GM21423 (cell line): ENCODE data around the gene VEZF1.

ENCODE experiments used
- ATAC-seq: cut with Tn5 transposase; IDR thresholded peaks from one replicate; pipeline ENCODE4 v1.9.1; 2021; ENCODE audit warnings: mild to moderate bottlenecking, moderate library complexity; ENCODE audit not compliant: unreplicated experiment

The VEZF1 gene, protein sequence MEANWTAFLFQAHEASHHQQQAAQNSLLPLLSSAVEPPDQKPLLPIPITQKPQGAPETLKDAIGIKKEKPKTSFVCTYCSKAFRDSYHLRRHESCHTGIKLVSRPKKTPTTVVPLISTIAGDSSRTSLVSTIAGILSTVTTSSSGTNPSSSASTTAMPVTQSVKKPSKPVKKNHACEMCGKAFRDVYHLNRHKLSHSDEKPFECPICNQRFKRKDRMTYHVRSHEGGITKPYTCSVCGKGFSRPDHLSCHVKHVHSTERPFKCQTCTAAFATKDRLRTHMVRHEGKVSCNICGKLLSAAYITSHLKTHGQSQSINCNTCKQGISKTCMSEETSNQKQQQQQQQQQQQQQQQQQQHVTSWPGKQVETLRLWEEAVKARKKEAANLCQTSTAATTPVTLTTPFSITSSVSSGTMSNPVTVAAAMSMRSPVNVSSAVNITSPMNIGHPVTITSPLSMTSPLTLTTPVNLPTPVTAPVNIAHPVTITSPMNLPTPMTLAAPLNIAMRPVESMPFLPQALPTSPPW

GRCh38 chr17:57987581-57988300, at the start of gene VEZF1:
VEZF1 (minus strand) TSS chr17:57988254; CDS start chr17:57988111, 143 bp downstream.
- peak; percentile 71 for ATAC-seq

DNA sequence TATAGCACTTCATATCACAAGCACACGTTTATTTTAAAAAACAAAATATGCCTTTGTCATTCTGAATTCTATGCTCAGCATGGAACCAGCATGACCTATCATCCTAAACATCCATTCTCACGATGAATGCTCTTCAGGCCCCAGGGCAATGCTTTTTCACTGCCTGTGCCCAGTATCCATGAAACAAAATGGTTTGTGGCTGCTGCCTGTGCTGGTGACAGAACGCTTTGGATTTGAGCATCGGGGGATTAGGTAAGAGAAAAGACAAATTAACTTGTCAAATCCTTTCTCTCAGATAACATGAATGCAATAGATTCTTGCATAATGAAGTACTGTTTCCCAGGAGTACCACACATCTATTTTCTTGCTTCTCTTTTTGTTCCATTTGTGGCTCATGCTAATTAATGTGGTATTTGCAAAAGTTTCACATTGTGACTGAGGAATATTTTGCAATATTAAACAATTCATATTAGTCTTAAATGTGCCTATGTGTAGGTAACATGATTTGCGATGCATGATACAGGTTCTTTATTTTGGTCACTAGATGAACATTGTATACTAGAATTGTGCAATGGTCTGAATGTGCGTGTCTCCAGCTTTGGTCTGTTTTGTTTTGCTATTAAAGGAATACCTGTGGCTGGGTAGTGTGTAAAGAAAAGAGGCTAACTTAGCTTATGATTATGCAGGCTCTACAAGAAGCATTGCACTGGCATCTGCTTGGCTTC, 44.8 kb upstream of the VEZF1 start:
- no peak for ATAC-seq

DNA sequence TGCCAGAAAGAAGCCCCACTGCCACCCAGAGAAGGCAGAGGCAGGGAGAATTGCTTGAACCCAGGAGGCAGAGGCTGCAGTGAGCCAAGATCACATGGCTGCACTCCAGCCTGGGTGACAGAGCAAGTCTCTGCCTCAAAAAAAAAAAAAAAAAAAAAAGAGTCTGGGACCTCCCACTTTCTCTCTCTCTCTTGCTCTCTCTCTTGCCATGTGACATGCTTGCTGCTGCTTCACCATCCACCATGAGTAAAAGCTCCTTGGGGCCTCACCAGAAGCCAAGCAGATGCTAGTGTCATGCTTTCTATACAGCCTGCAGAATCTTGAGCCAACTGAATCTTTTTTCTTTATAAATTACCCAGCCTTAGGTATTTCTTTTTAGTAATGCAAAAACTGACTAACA, 40.5 kb upstream of the VEZF1 start:
- ATAC-seq: no peak

DNA sequence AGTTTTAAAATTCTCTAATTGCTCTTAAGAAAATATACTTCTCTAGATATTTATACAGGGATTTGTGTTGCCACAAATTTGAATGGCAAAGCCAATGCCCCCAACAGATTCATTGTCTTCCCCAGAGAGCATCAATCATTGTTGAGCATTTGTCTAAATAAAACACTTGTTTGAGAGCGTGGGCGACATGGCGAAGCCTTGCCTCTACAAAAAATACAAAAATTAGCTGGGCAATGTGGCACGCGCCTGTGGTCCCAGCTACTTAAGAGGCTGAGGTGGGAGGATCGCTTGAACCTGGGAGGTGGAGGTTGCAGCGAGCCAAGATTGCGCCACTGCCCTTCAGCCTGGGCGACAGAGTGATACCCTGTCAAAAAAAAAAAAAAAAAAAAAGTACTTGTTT, 32.3 kb upstream of the VEZF1 start:
- no peak for ATAC-seq

DNA sequence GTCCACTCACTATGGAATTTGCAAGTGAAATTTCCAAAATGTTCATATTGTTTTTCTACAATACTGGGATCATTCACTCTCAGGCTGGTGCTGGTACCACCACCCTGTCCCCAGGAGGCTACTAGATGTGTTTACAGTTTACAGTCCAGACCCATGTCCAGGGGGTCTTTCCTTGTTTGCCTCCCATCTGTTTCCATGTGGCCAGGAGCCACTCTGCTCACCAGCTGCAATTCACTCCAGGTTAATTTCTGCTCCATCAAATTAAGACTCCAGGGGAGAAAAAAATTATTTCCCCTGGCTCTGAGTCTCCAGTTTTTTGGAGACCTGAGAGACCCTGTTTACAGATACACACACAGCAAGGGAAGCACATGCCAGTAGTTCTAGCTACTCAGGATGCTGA, 31.5 kb upstream of the VEZF1 start:
- no peak for ATAC-seq

DNA sequence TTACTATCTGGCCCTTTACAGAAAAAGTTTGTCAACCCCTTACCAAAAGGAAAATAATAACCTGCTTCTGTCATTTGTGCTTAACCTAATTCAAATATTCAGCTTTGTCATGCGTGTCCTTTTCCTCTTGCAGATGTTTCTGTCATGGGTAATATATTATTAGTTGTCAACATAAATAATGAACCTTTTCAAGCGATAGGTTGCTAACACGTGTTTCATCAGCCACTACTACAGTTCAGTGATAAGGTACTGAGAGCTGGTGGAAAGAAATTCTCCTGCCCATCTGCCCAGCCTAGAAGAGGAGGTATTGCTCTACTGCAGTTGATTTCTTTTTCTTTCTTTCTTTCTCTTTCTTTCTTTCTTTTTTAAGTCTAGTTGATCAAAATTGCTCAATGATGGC, 31.0 kb upstream of the VEZF1 start:
- ATAC-seq: no peak

DNA sequence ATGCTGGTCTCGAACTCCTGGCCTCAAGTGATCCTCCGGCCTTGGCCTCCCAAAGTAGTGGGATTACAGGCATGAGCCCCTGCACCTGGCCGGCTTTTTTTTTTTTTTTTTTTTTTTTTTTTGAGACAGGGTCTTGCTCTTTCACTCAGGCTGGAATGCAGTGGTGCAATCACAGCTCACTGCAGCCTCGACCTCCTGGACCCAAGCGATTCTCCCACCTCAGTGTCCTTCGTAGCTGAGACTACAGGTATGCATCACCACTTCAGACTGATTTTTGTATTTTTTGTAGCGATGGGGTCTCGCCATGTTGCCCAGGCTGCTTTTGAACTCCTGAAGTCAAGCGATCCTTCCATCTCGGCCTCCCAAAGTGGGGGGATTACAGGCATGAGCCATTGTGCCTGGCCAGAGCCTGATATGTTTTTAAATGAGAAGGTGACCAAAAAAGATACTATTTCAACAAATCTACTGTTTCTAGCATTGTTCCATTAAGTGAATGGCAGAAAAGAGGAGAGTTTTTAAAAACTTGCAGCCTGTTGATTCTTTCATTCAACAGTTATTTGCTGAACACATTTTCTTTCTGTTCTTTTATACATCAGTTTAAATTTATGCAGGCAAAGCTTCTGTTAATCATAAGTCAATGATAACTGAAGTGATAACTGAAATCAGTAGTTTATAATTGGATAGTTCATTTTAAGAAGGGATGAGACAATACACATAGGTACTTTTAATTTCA, 22.2 kb upstream of the VEZF1 start:
- ATAC-seq: no peak

DNA sequence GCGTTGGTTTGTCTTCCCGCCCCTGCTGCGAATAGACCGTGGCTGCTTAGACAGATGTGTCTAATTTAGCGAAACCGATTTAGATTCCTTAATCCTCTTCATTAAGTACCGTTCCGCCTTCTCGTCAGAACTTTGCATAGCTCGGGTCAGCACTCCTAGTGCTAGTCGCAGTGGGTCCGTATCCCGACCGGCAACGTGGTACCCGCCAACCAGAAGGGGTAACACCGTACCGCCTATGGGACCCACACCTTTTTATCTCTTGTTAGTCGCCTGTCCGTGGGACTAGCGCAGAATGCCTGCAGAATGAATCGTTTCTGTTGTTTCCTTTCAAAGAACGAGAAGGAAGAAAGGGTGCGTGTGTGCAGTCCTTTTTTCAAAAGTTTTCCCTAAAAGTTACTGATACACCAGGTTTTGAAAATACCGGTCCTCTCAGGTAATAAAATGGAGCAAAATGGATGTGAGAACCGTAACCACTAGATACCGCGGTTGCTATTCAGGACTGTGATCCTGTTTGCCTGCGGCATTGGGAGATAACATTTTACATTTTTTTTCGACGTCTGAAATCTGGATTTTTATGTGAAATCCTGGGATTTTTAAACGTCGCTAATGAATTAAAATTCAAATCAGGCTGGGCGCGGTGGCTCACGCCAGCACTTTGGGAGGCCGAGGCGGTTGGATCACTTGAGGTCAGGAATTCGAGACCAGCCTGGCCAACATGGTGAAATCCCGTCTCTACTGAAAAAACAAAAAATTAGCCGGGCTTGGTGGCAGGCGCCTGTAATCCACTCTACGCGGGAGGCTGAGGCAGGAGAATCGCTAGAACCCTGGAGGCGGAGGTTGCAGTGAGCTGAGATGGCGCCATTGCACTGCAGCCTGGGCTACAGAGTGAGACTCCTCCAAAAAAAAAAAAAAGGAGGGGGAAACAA, 20.0 kb upstream of the VEZF1 start:
- no peak for ATAC-seq

- peak; percentile 85 for ATAC-seq
These were observed 19.1 kb upstream of the VEZF1 start, which contains the start of gene SRSF1 for GRCh38 chr17:58006924-58007780. SRSF1 (minus strand) TSS chr17:58007246; CDS start chr17:58007137, 109 bp downstream.

DNA sequence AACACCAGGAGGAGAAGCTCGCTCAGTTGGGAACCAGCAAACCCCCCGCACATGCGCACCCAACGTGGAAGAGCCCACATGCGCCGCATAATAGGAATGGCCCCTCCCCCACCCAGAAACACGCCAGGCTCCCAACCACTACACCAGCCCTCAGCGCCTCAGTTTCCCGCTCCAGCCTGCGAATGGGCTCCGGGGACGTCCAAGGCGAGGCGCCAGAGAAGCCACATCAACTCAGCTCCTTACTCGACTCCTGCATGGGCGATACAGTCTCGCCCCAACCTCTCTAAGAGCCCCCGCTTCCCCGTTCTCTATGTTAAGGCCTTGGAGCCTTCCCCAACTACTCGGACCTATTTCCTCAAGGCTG, 18.5 kb upstream of the VEZF1 start:
- ATAC-seq: no peak

DNA sequence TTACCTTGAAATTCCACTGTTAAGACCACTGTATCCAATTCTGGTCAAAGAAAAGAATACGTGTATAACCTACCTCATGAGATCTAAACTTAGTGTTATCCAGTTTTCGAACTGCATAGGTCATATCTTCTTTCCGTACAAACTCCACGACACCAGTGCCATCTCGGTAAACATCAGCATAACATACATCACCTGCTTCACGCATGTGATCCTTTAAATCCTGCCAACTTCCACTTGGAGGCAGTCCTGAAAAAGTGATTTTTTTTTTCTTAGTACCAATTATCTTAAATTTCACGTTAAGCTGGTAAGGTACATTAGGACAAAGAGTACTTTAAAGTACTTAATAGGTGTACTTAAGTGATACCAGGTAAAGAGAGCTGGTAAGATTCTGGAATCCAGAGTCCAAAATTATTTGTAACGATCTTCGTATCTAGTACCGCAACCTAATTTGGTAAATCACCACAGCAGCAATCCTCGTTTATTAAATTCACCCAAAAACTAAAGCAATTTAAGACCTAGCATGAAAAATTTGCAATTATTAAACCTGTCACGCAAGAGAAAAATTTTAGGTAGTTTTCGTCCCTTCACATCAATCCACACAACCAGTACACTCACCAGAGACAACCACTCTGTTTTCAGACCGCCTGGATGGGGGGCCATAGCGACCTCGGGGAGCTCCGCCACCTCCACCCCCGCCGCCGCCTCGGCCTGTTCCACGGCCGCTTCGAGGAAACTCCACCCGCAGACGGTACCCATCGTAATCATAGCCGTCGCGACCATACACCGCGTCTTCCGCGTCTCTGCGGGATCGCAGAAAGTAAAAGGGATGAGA, 17.9 kb upstream of the VEZF1 start:
- ATAC-seq: no peak

- no peak for ATAC-seq
These were observed 17.1 kb upstream of the VEZF1 start for GRCh38 chr17:58005031-58005727.

DNA sequence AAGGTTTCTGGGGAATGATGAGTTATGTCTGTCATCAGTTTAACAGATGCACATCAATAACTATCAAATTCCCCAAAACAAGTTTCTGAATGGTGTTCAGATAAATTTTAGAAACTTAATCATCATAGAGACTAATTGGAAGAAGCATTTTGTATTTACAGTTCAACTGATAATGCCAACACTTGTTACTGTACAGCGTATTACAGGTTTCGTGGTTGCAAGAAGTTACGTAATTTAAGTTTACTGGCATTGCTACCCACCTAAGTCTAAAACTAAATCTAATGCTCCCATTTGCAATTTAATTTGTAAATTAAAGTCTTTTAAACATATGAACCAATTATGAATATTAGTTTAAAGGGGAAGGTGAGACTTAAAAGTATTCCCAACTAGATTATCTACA, 16.0 kb upstream of the VEZF1 start:
- no peak for ATAC-seq

- ATAC-seq: no peak
These were observed 14.9 kb upstream of the VEZF1 start for GRCh38 chr17:58002973-58003372.

GRCh38 chr17:58002154-58002948, 14.3 kb upstream of the VEZF1 start:
- no peak for ATAC-seq

- no peak for ATAC-seq
These were observed 13.5 kb upstream of the VEZF1 start for GRCh38 chr17:58001461-58002124.
